GM19035 (cell line): Measurements from ENCODE around the gene ZNF92.
"Not testable (repeated sequence)": the region's sequence is repeated elsewhere in the genome, so short reads cannot be mapped to it uniquely, and the experiment has no call there.

Experiments
- ATAC-seq: cut with Tn5 transposase; IDR thresholded peaks from one replicate; pipeline ENCODE4 v1.9.1; 2021; ENCODE audit not compliant: unreplicated experiment

Gene ZNF92

DNA sequence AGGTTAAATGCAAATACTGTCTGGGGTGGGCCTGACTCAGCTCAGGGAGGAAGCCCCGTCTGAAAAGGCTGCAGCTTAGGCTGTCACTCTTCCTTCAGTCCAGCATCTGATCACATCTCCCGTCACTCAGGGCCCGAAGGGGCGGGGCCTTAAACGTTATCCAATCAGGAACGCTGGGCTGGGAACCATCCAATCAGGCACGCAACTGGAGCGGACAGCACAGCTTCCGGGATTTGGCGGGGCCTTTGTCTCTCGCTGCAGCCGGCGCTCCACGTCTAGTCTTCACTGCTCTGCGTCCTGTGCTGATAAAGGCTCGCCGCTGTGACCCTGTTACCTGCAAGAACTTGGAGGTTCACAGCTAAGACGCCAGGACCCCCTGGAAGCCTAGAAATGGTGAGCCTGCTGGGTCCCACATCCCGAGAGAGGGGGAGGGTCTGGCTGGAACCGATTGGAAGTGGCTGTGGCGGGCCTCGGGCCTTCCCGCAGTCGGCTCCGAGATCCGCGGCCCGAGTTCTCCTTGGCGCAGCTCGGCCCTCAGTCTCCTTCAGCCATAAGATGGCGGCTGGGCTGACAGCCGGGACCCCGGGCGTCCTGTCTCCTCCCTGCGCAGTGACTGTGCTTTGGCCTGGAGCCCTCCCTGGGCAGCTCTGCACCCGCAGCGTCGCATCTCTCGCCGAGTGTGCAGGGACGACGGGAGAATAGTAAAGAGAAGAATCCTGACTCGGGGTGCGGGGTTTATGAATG lies at the start of gene ZNF92:
Gene ZNF92, plus strand, starts transcription at position 248 of the 744 bp plus-strand sequence. Its CDS starts 143 bp downstream, at position 391.
- ATAC-seq, result peak; percentile 99

DNA sequence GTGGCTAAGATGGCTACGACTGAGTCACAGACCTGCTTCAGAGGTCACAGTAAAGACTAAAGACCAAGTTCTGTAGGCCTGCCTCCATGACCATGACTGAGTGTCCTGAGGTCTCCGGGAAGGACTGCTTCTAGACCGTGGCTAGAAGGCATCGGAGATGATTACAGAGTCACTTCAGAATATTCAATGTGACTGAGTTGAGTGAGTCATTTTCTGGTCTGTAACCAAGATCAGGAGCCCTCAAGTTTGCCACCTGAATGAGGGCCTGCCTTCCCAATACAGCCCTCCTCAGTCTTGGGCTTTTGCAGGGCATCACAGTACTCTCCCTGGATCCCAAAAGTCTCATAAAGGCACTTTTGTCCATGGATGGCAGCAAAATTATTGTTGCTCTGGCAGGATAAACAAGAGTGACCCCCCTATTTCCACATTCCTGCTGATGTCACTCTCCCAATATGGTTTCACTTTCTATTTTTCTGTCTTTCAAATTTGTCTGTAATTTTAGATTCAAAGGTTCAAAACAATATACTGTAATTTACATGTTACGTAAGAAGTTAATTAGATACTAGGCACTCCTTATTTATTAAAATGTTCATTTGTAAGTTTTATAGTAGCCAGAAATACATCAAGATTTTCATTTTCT lies 47.7 kb upstream of the ZNF92 start:
- no peak for ATAC-seq

DNA sequence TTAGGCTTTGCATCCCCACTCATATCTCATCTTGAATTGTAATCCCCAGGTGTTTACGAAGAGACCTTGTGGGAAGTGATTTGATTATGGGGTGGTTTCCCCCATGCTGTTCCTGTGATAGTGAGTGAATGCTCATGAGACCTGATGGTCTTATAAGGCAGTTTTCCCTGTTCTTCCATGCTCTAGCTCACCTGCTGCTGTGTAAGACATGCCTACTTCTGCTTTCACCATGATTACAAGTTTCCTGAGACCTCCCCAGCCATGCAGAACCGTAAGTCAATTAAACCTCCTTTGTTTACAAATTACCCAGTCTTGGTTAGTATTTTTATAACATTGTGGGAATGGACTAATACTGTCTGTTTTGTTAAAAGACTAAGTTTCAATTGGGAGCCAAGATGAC lies 35.3 kb upstream of the ZNF92 start:
- ATAC-seq, result no peak

DNA sequence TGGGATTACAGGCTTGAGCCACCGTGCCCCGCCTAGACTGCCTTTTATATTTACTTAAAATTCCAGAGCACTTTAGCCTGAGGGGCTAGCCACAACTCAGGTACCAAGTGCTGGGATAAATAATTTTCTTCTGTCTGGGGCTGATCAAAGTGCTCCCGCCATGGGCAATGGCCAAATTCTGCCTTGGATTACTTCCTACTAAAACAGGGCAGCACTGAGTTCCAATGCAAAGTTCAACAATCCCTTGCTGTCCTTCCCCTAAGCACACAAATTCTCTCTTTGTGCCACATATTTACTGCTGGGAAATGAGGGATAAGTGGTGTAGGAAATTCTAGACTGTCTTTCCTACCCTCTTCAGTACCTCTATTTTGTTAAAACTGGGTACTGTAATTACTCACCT lies 34.4 kb upstream of the ZNF92 start:
- no peak for ATAC-seq

DNA sequence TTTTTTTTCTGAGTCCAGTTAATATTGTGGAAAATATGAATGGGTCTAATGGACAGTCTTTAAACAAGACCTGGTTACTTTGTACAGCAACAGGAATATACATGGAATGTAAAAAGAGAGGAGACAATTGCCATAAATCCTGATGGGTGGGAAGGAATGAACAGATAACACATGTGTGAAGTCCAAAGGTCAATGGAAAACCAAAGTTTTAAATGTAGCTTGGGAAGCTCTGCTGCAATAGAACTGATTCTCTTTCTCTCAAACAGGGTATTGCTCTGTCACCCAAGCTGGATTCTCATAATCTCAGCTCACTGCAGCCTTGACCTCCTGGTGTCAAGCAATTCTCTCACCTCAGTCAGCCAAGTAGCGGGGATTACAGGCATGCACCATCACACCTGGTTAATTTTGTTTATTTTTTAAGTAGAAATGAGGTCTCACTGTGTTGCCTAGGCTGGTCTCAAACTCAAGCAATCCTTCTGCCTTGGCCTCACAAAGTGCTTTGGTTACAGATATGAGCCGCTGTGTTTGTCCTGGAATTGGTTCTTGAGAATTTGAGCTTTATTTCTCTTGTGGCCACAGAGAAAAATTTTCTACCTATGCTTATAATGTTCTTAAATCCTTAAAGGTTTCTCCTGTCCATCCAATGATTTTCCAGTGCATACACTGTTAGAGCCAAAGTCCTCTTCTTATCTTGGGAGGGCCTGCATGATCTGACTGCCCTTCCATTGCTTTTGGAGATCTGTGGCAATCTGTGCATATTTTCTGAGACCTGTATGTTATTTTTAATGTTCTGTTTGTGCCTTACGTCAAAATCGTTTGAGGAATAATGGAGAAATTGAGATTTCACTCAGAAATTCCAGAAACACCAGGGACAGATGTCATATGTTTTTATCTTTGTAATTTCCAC lies 30.7 kb upstream of the ZNF92 start:
- no peak for ATAC-seq

DNA sequence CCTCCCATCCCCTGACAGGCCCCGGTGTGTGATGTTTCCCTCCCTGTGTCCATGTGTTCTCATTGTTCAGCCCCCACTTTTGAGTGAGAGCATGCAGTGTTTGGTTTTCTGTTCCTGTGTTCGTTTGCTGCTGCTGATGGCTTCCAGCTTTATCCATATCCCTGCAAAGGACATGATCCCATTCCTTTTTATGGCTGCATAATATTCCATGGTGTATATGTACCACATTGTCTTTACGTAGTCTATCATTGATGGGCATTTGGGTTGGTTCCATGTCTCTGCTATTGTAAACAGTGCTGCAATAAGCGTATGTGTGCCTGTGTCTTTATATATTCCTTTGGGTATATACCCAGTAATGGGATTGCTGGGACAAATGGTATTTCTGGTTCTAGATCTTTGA lies 29.1 kb upstream of the ZNF92 start:
- ATAC-seq, result not testable (repeated sequence)

DNA sequence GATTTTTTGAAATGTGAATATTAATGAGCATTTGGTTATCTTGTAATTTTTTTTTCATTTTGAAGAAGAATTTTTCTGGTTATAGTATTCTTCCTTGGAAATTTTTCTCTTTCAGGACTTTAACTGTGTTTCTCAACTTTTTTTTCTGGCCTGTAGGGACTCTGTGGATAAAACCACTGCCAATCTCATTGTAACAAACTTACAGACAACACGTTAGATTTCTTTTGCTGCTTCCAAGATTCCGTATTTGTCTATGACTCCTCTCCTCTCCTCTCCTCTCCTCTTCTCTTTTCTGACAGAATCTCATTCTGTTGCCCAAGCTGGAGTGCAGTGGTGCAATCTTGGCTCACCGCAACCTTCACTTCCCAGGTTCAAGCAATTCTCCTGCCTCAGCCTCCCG lies 19.4 kb upstream of the ZNF92 start:
- no peak for ATAC-seq

DNA sequence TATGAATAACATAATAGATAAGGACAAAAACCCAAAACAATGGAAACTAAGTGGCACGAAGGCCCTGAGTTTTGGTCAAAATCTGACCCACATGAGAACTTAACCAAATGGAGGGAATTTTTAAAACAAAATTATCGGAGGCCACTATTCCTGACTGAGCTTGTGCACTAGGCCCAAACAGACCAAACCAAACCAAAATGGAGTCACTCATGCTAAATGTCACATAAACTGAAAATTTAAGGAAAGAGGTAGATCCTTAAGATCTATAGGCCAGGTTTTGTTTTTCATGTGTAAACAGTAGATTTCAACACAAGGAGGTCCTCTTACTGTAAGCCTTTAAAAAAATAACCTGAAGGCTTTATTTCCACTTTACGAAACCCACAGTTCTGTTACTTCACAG lies 3.8 kb upstream of the ZNF92 start:
- ATAC-seq, result no peak

DNA sequence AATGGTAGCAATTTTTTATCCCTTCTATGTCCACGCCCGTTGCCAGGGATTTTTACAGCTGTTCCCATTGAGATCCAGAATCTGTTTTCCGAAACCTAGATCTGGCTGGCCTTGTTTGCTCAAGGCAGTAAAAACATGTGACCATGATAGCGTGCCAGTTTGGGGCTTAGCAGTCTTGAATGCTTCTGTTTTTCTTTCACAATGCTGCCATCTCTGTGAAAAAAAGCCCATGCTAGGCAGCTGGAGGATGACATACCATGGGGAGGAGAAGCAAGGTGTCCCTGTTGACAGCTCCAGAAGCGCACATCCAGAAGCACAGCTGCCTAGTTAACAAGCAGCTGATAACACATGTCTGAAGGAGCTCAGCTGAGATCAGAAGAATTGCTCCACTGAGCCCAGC lies 2.2 kb upstream of the ZNF92 start:
- ATAC-seq, result no peak

DNA sequence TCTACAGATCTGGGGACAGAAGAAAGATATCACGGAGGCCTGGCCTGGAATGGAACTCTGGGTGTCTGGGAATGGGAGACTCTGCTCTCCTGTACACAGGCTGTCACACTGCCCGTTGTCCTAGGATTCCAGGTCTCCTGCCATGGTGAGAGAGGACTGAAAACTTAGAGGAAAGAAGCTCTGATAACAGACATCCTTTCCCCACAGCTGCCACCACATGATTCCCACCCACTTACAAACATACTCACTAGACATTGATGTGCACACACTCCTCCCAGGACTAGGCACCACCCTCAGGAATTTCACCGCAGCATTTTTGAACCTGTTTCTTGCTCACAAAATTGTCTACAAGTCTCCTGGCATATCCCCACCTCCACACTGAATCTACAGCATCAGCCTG lies 5.7 kb downstream of the ZNF92 start:
- ATAC-seq, result no peak

DNA sequence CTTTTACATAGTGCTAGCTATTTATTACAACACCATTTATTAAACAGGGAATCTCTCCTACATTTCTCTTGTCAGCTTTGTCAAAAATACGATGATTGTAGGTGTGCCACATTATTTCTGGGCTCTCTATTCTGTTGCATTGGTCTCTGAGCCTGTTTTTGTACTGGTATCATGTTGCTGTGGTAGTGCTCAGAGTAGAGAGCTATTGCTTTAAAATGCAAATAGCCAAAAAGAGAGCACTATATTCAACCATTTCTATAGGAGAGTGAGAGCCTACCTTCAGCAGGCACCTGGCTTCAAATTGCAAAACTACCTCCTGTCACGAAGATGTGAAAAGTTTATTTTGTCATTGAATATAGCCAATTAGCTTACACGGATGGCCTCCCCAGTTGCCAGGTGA lies 8.1 kb downstream of the ZNF92 start:
- no peak for ATAC-seq

DNA sequence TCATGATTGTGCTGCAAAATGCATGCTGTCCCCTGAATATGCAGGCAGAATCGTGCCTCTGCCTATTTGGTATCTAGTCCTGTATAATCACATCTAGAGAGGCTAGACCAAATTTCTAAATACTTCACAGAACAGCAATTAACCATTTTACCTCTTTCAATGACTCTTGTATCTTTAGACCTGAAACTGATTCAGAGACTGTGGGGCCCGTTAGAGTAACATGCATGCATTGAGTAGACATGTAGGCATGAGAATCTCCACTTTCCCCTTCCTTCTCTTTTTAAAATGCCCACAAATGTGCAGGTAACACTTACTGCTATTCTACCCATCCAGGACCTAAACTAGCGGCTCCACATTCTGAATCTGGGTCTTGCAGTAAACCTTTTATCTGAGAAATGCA lies 8.8 kb downstream of the ZNF92 start:
- ATAC-seq, result no peak

DNA sequence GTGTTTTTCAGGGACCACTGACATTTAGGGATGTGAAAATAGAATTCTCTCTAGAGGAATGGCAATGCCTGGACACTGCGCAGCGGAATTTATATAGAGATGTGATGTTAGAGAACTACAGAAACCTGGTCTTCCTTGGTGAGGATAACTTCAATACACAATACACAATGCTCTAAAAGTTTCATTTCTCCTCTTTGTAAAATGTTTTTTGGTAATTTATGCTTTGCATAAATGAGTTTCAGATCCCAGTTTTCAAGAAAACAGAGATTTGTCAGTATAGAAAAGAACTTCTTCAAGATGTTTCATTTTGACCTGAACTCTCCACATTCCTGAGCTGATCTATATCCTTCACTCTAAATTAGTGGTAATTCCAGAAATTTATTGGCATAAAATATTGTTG lies 14.2 kb downstream of the ZNF92 start:
- no peak for ATAC-seq

DNA sequence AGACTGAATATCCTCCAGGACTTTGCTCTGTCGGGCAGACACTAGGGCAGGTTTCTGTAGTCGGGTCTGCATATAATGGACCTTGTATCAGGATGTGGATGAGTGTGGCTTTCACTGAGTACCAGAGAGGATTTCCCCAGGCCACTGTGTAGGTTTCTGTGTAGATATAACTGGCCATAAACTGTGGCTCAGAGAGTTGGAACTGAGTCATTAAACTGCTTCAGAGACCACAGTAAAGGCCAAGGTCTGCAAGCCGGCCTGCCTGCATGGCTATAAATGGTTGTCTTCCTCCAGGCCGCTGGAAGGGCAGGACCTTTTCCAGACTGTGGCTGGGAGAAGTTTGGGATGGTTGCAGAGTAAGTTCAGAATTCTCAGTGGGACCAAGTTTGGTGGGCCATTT lies 16.9 kb downstream of the ZNF92 start:
- peak; percentile 82 for ATAC-seq

DNA sequence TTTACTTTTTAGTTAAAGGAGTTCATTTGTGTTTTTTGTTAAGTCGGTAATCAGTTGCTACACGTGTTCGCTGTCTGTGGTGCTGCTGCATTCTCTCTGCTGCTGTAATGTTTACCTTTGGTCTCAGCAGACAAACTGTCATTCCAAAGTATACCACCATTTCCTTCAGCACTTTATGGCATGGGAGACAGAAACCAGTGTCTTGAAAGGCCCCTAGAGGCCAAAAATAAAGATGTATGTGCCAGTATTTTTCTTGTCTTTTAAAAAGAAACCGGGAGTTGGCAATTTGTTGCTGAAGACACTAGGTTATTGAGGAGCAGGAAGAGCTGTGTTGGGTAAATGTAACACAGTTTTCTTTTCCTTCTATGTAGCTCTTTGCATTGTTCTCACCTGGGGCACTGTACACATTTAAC lies 24.1 kb downstream of the ZNF92 start:
- ATAC-seq, result no peak

DNA sequence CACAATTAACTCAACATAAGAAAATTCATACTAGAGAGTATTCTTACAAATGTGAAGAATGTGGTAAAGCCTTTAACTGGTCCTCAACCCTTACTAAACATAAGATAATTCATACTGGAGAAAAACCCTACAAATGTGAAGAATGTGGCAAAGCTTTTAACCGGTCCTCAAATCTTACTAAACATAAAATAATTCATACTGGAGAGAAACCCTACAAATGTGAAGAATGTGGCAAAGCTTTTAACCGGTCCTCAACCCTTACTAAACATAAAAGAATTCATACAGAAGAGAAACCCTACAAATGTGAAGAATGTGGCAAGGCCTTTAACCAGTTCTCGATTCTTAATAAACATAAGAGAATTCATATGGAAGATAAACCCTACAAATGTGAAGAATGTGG lies 25.0 kb downstream of the ZNF92 start:
- ATAC-seq, result not testable (repeated sequence)

DNA sequence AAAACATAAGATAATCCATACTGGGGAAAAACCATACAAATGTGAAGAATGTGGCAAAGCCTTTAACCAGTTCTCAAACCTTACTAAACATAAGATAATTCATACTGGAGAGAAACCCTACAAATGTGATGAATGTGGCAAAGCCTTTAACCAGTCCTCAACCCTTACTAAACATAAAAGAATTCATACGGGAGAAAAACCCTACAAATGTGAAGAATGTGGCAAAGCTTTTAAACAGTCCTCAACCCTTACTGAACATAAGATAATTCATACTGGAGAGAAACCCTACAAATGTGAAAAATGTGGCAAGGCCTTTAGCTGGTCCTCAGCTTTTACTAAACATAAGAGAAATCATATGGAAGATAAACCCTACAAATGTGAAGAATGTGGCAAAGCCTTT lies 25.4 kb downstream of the ZNF92 start:
- ATAC-seq, result not testable (repeated sequence)

DNA sequence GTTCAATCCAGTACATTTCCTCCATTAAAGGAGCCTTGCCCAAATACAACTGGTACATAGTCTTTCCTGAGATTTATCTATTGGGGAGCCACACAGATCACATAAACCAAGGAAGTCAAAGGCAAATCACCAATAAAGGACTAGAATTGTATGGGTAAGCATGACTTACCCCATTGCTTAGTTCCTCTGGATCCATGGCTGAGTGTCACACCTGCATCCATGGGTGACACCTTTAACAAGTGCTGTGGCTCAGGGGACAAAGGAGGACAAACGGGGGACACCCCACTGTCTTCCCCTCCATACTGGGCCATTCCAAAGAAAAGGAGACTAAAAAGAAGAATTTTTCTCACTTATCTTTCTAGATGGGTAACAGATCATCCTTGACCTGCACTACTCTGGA lies 30.4 kb downstream of the ZNF92 start:
- ATAC-seq, result no peak

DNA sequence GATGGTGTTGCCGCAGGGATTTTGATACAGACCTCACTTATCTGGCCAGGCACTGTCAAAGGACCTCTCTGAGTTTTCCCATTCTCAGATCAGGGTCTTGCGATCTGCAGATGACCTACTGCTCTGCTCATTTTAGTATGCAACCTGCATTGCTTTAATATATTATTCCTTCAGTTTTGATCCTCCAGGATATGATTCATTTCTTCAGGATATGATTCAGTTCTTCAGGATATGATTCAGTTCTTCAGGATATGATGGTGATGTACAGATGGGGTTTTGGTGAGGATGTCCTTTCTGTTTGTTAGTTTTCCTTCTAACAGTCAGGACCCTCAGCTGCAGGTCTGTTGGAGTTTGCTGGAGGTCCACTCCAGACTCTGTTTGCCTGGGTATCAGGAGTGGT lies 33.1 kb downstream of the ZNF92 start:
- ATAC-seq, result not testable (repeated sequence)

DNA sequence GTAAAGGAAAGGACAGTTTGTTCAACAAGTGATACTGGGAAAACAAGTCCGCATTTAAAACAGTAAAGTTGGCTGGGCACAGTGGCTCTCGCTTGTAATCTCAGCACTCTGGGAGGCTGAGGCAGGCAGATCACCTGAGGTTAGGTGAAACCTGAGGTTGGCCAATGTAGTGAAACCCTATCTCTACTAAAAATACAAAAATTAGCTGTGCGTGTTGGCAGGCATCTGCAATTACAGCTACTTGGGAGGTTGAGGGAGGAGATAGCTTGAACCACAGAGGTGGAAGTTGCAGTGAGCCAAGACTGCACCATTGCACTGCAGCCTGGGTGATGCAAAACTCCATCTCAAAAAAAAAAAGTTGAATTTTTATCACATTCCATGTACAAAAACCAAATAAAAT lies 35.7 kb downstream of the ZNF92 start:
- ATAC-seq, result no peak

DNA sequence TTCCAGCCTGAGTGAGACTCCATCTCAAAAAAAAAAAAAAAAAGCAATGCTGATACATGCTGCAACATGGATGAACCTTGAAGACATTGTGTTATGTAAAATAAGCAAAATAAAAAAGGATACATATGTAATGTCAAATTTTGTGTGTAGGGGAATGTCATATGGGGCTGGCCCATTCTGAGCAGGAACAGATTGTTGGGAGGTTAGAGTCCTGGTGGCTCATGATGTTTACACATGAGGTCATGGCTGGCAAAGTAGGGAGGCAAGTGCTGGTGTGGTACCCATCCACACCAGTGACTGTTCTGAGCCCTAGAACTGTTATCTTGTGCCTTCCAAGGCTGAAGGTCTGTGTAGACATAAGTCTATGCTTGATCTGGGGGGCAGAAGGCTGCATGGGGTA lies 37.6 kb downstream of the ZNF92 start:
- ATAC-seq, result no peak

DNA sequence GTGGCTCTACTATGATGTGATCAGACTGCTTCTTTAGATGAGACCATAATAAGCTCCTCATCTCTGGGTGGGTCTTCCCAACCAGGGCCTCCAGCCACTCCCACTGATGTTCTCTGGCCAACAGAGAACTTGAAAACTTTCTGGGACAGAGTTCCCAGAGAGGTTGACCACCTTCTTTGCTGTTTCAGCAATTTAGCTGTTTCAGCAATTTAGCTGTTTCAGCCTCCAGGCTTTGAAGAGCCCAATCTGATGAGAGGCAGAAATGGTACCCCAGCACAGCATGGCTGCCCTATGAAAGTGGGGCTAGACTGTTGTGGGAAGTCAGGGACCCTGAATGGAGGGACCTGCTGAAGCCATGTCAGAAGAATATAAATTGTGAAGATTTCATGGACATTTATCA lies 49.0 kb downstream of the ZNF92 start:
- ATAC-seq, result no peak
